ENCODE data around the gene CD300A. TPM values are rescaled to one million over a fixed set of nuclear protein-coding genes. Genes with fewer than 3 reads are reported as not detected.

Gene CD300A
- total and polyA plus RNA-seq, 2 of the 4 experiments (the other 2 are of a cell fraction) = not detected

- Histone ChIP-seq H3K36me3 (ENCODE audit: control insufficient read depth, insufficient read depth, low read length) (no peaks in the 10 kb centered on the region), H4K8ac (ENCODE audit: low read depth in 2 of 2, low read length in 2 of 2) (no peak overlapping the region), H4K5ac (ENCODE audit: low read depth, low read length) (no peak overlapping the region), H3K4me1 (ENCODE audit: control insufficient read depth, insufficient read depth, low read length) (no peaks in the 10 kb centered on the region), H2BK120ac (ENCODE audit: low read depth, low read length) (no peak overlapping the region), H2AFZ (replicated peaks; ENCODE audit: low read length, poor library complexity) (no peak overlapping the region), H2BK5ac (ENCODE audit: low read depth, low read length, poor library complexity, severe bottlenecking) (no peak overlapping the region), H3K4ac (ENCODE audit: low read depth, low read length) (no peak overlapping the region), H3K18ac (ENCODE audit: low read depth, low read length) (no peak overlapping the region), H3K56ac (ENCODE audit: extremely low read depth, insufficient read depth, low read length) (no peak overlapping the region), H3K9ac (ENCODE audit: low read depth, low read length) (no peak overlapping the region), H3K4me3 (ENCODE audit: insufficient read depth, low read depth, low read length) (no peak overlapping the region), H2AK5ac (ENCODE audit: low read depth, low read length) (no peak overlapping the region), H2BK20ac (ENCODE audit: low read depth, low read length) (no peak overlapping the region), H3K27ac (ENCODE audit: insufficient read depth, low read length) (no peak overlapping the region), H2AK9ac (replicated peaks; ENCODE audit: low read depth, low read length, poor library complexity) (no peak overlapping the region), H3K9me3 (ENCODE audit: control insufficient read depth, insufficient read depth, low read length) (peaks cover 7% of the 10 kb centered on the region; the same call in 1 of the 2 replicates), H4K20me1 (ENCODE audit: insufficient read depth, low read length) (no peaks in the 10 kb centered on the region), H3K4me2 (ENCODE audit: low read depth, low read length) (no peak overlapping the region), H2BK15ac (ENCODE audit: low read depth, low read length) (no peak overlapping the region), H3K9me1 (ENCODE audit: insufficient read depth, low read length) (no peaks in the 10 kb centered on the region), H4K91ac (ENCODE audit: insufficient read depth, low read depth, low read length) (no peak overlapping the region), H3K23ac (ENCODE audit: low read depth, low read length) (no peak overlapping the region), H3K79me1 (ENCODE audit: low read depth in 1 of 2, low read length in 2 of 2) (no peaks in the 10 kb centered on the region), H3K14ac (replicated peaks; ENCODE audit: low read depth, low read length) (no peak overlapping the region), H3K27me3 (ENCODE audit: control insufficient read depth, insufficient read depth, low read length) (no peaks in the 10 kb centered on the region)
- POLR2A ChIA-PET (ENCODE audit: unreplicated experiment) = no interaction called here
- BruUV-seq (replicated peaks) = no TSS peak
- CTCF ChIA-PET = no interaction called here
- in situ Hi-C loops (cut with MboI; ENCODE audit: low sequenced_read_pairs) = no loop called here
- intact Hi-C loops (cut with micrococcal nuclease) = no loop called here
- ATAC-seq (ENCODE audit: low read depth) (no peak), DNase-seq (no peak)
- TF ChIP-seq CEBPB (IDR thresholded peaks at IDR 0.05; ENCODE audit: low read depth, low read length) = no peak
- TF ChIP-seq USF2 (IDR thresholded peaks at IDR 0.05; ENCODE audit: low read depth, low read length) = no peak
- no peak for TF ChIP-seq CTCF (conservative IDR thresholded peaks at IDR 0.05; ENCODE audit: low read depth, low read length)
- no peak for TF ChIP-seq BHLHE40 (IDR thresholded peaks at IDR 0.05; ENCODE audit: low read depth, low read length)
- TF ChIP-seq RFX5 (IDR thresholded peaks at IDR 0.05; ENCODE audit: low read depth, low read length) = no peak
- no peak for TF ChIP-seq MAFK (IDR thresholded peaks at IDR 0.05; ENCODE audit: low read depth, low read length)
- TF ChIP-seq MAZ (IDR thresholded peaks at IDR 0.05; ENCODE audit: borderline replicate concordance, low read depth, low read length) = no peak
- TF ChIP-seq CHD1 (IDR thresholded peaks at IDR 0.05; ENCODE audit: low read depth, low read length) = no peak
- TF ChIP-seq ELK1 (IDR thresholded peaks at IDR 0.05; ENCODE audit: borderline replicate concordance, low read depth, low read length) = no peak
- TF ChIP-seq RAD21 (IDR thresholded peaks at IDR 0.05; ENCODE audit: low read length) = no peak
- no peak for TF ChIP-seq POLR2A (IDR thresholded peaks at IDR 0.05; ENCODE audit: low read depth, low read length)
- no peak for TF ChIP-seq SMC3 (IDR thresholded peaks at IDR 0.05; ENCODE audit: low read depth, low read length)
- TF ChIP-seq NFE2L2 (IDR thresholded peaks at IDR 0.05; ENCODE audit: low read depth, low read length) = no peak
- TF ChIP-seq RCOR1 (IDR thresholded peaks at IDR 0.05; ENCODE audit: insufficient replicate concordance, low read length) = no peak
- no peak for TF ChIP-seq FOS (IDR thresholded peaks at IDR 0.05; ENCODE audit: low read depth, low read length)
- TF ChIP-seq MXI1 (IDR thresholded peaks at IDR 0.05; ENCODE audit: borderline replicate concordance, low read depth, low read length) = no peak
- 43% methylated on average over 1 of the region's 3 CpGs; no CpG with 5 or more reads in 1 of the 2 experiments for WGBS, 2 experiments (ENCODE audit: extremely low coverage in 2 of 2, insufficient read length in 1 of 2)
- dilution Hi-C loops (cut with HindIII; ENCODE audit: low sequenced_read_pairs, unreplicated experiment) = no loop called here
Measured at GRCh38 chr17:74471341-74471740, 4.9 kb downstream of the CD300A start.

All from IMR-90 (cell line).